HAP-1 (cell line): ENCODE measurements around the gene RBM20.
"Not testable (repeated sequence)": the region's sequence is repeated elsewhere in the genome, so short reads cannot be mapped to it uniquely, and the experiment has no call there.

Source experiments
- DNase-seq, 2 experiments: peaks; one replicate each; pipeline ENCODE4 v3.0.0-alpha.2; 2016 to 2020; ENCODE audit warnings: low spot score in 2 of 2
- H3K27me3 ChIP-seq: fragments of 250-450 bp; sonication (Bioruptor Pico); 2 replicates; pipeline ENCODE4 v1.5.1; 2020; ENCODE audit warnings: low read depth, mild to moderate bottlenecking, moderate library complexity
- H3K36me3 ChIP-seq: fragments of 250-450 bp; sonication (Bioruptor Pico); replicated peaks from 2 replicates; pipeline ENCODE4 v1.5.1; 2020; ENCODE audit warnings: mild to moderate bottlenecking
- H3K4me1 ChIP-seq: fragments of 250-450 bp; sonication (Bioruptor Pico); 2 replicates; pipeline ENCODE4 v1.5.1; 2020; ENCODE audit warnings: mild to moderate bottlenecking
- H3K4me3 ChIP-seq: fragments of 250-450 bp; sonication (Bioruptor Pico); 2 replicates; pipeline ENCODE4 v1.5.1; 2020; ENCODE audit warnings: mild to moderate bottlenecking, moderate library complexity
- H3K9me3 ChIP-seq: fragments of 250-450 bp; sonication (Bioruptor Pico); 2 replicates; pipeline ENCODE4 v1.5.1; 2020; ENCODE audit warnings: mild to moderate bottlenecking, moderate library complexity
- in situ Hi-C: fragments of 300-500 bp; cut with MboI; formaldehyde crosslinking; loops from 3 replicates; pipeline ENCODE4 v1.14.3; 2020; ENCODE audit warnings: low sequenced_read_pairs, inconsistent platforms, mixed read lengths

The RBM20 gene

GRCh38 chr10:110643653-110644597, at the start of gene RBM20:
Gene RBM20 (plus strand): TSS chr10:110644336. CDS start chr10:110644455, 119 bp downstream.
- in situ Hi-C loops: no loop called here
- H3K36me3 ChIP-seq: no peaks in the 10 kb centered on the region
- DNase-seq: peak in 1 of 2 experiments; percentile 45
- peak within 1 kb of the TSS; percentile 40 for H3K4me3 ChIP-seq
- H3K9me3 ChIP-seq: no peaks in the 10 kb centered on the region
- peaks cover 16% of the 10 kb centered on the region for H3K4me1 ChIP-seq
- peaks cover 71% of the 10 kb centered on the region for H3K27me3 ChIP-seq

GRCh38 chr10:110597476-110597875, 46.7 kb upstream of the RBM20 start:
- Histone ChIP-seq H3K27me3 (no peaks in the 10 kb centered on the region), H3K36me3 (peaks cover 63% of the 10 kb centered on the region), H3K4me3 (no peak overlapping the region), H3K9me3 (no peaks in the 10 kb centered on the region), H3K4me1 (no peaks in the 10 kb centered on the region)
- no peak for DNase-seq
- in situ Hi-C loops: no loop called here

GRCh38 chr10:110600487-110601101, 43.5 kb upstream of the RBM20 start:
- H3K27me3 ChIP-seq: no peaks in the 10 kb centered on the region
- peaks cover 70% of the 10 kb centered on the region for H3K36me3 ChIP-seq
- peak; percentile 54 to 68 for DNase-seq

GRCh38 chr10:110601581-110601980, 42.6 kb upstream of the RBM20 start:
- H3K4me3 ChIP-seq: no peak overlapping the region
- no peaks in the 10 kb centered on the region for H3K9me3 ChIP-seq
- H3K4me1 ChIP-seq: no peaks in the 10 kb centered on the region
- H3K36me3 ChIP-seq: peaks cover 72% of the 10 kb centered on the region
- in situ Hi-C loops: loop anchor here (25.0 kb wide), 1 partner anchor 286 kb away; no protein-coding TSS in a partner anchor
- H3K27me3 ChIP-seq: no peaks in the 10 kb centered on the region
- no peak for DNase-seq

More at GRCh38 chr10:110600487-110601101, 43.5 kb upstream of the RBM20 start:
- in situ Hi-C loops: loop anchor here (25.0 kb wide), 1 partner anchor 287 kb away; no protein-coding TSS in a partner anchor
- no peak overlapping the region for H3K4me3 ChIP-seq
- no peaks in the 10 kb centered on the region for H3K4me1 ChIP-seq
- no peaks in the 10 kb centered on the region for H3K9me3 ChIP-seq

- in situ Hi-C loops: loop anchor here (25.0 kb wide), 1 partner anchor 279 kb away; no protein-coding TSS in a partner anchor
- no peak overlapping the region for H3K4me3 ChIP-seq
- DNase-seq: no peak
- H3K9me3 ChIP-seq: no peaks in the 10 kb centered on the region
- H3K4me1 ChIP-seq: peaks cover 7% of the 10 kb centered on the region; the same call in 1 of the 2 replicates
- H3K36me3 ChIP-seq: peaks cover 28% of the 10 kb centered on the region
- no peaks in the 10 kb centered on the region for H3K27me3 ChIP-seq
These were observed 36.0 kb upstream of the RBM20 start for GRCh38 chr10:110608087-110608486.

GRCh38 chr10:110609605-110610004, 34.5 kb upstream of the RBM20 start:
- peaks cover 7% of the 10 kb centered on the region; the same call in 1 of the 2 replicates for H3K4me1 ChIP-seq
- H3K27me3 ChIP-seq: peaks cover 4% of the 10 kb centered on the region; the same call in 1 of the 2 replicates
- no peaks in the 10 kb centered on the region for H3K9me3 ChIP-seq
- no peak overlapping the region for H3K4me3 ChIP-seq
- DNase-seq: no peak
- peaks cover 14% of the 10 kb centered on the region for H3K36me3 ChIP-seq
- in situ Hi-C loops: loop anchor here (25.0 kb wide), 1 partner anchor 278 kb away; no protein-coding TSS in a partner anchor

- peaks cover 8% of the 10 kb centered on the region; the same call in 1 of the 2 replicates for H3K27me3 ChIP-seq
- peak; percentile 70 to 73 for DNase-seq
- H3K4me1 ChIP-seq: peaks cover 7% of the 10 kb centered on the region; the same call in 1 of the 2 replicates
- in situ Hi-C loops: loop anchor here (25.0 kb wide), 1 partner anchor 277 kb away; no protein-coding TSS in a partner anchor
- H3K36me3 ChIP-seq: peaks cover 8% of the 10 kb centered on the region
- H3K4me3 ChIP-seq: no peak overlapping the region
- H3K9me3 ChIP-seq: no peaks in the 10 kb centered on the region
These were observed 33.8 kb upstream of the RBM20 start for GRCh38 chr10:110610308-110610774.

- H3K36me3 ChIP-seq: not testable (repeated sequence)
These were observed 33.4 kb upstream of the RBM20 start for GRCh38 chr10:110610781-110611180.

DNA sequence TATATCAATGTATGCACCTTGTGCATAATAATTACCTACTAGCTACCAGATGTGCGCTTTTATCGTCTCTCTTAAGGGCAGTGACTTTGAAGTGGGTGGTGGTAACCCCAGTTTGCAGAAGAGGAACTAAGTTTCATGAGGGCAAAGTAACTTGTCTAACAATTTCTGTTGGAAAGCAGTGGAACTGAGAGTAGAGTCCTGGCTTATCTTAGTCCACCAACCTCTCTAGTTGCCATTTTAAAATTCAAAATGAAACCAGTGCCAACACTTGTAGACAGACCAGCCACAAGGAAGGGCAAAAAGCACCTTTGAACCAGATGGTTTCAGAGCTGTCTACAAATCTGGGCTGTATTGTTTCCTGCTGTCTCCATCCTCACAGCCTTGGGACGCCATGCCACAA, 32.0 kb upstream of the RBM20 start:
- no peaks in the 10 kb centered on the region for H3K9me3 ChIP-seq
- in situ Hi-C loops: loop anchor here (25.0 kb wide), 1 partner anchor 275 kb away; no protein-coding TSS in a partner anchor
- no peak overlapping the region for H3K4me3 ChIP-seq
- H3K4me1 ChIP-seq: peaks cover 7% of the 10 kb centered on the region; the same call in 1 of the 2 replicates
- H3K36me3 ChIP-seq: no peaks in the 10 kb centered on the region
- H3K27me3 ChIP-seq: peaks cover 8% of the 10 kb centered on the region; the same call in 1 of the 2 replicates
- DNase-seq: no peak

More at GRCh38 chr10:110610781-110611180, 33.4 kb upstream of the RBM20 start:
- H3K9me3 ChIP-seq, H3K4me1 ChIP-seq, DNase-seq, H3K27me3 ChIP-seq, H3K4me3 ChIP-seq: not testable (repeated sequence)
- in situ Hi-C loops: loop anchor here (25.0 kb wide), 1 partner anchor 277 kb away; no protein-coding TSS in a partner anchor

DNA sequence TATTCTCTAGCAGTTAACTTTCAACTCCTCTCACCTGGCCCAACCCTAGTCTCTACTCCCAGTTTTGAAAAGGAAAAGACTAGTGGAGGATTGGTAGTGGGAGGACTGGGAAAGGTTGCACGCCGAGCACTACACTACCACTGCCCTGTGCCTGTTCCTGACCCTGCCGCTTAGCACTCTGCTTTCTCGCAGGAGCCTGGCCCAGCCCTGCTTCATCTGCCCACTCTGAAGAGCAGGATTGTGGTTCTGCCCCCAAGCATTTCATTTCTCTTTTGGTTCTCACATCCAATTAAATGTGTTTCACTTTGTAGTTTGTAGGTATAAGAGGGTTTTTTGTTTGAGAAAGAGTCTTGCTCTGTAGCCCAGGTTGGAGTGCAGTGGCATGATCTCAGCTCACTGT, 31.5 kb upstream of the RBM20 start:
- Histone ChIP-seq H3K9me3 (no peaks in the 10 kb centered on the region), H3K27me3 (peaks cover 8% of the 10 kb centered on the region; the same call in 1 of the 2 replicates), H3K4me1 (peaks cover 7% of the 10 kb centered on the region; the same call in 1 of the 2 replicates), H3K36me3 (no peaks in the 10 kb centered on the region), H3K4me3 (no peak overlapping the region)
- in situ Hi-C loops: loop anchor here (25.0 kb wide), 1 partner anchor 275 kb away; no protein-coding TSS in a partner anchor
- no peak for DNase-seq

DNA sequence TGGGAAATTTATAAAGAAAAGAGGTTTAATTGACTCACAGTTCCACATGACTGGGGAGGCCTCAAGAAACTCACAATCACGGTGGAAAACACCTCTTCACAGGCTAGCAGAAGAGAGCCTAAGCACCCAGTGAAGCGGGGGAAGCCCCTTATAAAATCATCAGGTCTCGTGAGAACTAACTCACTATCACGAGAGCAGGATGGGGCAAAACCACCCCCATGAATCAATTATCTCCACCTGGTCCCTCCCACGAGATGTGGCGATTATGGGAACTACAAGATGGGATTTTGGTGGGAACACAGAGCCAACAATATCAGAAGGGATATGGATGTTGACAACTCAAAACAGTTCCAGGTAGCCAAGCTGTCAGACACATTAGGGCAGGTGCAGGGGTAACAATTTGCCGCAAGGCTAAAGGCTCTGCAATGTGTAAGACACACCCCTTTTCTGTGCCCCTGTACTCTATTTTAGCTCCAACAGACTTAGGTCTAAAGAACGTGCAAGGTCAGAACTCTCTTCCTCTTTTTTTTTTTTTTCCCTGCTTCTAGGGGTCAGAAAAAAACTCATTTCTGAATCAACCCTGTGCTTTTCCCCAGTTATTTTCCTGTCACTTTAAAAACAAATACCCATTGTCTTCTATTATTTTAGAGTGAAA, 30.7 kb upstream of the RBM20 start:
- H3K4me3 ChIP-seq: no peak overlapping the region
- no peak for DNase-seq
- H3K4me1 ChIP-seq: peaks cover 7% of the 10 kb centered on the region; the same call in 1 of the 2 replicates
- no peaks in the 10 kb centered on the region for H3K36me3 ChIP-seq
- no peaks in the 10 kb centered on the region for H3K9me3 ChIP-seq
- peaks cover 8% of the 10 kb centered on the region; the same call in 1 of the 2 replicates for H3K27me3 ChIP-seq
- in situ Hi-C loops: loop anchor here (25.0 kb wide), 1 partner anchor 274 kb away; no protein-coding TSS in a partner anchor

DNA sequence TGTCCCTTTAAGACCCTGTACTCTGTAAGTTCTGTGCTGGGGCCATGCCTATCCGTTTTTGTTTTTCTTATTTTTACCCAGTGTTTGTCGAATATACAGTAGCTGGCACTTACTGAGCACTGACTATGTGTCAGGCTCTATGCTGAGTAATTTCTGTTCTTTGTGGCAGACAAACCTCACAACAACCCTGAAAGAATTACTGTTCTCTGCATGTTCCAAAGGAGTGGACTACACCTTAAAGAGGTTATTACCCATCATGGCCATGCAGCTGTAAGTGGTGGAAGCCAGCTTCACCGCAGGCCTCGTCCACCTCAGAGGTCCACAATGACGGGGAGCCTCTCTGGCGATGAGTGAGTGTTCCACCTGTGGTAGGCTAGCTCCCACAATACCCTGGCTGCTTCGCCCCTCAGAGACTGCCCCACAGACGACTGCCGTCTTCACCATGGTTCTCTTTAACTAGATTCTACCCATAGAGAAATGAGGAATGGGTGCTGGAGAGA, 30.1 kb upstream of the RBM20 start:
- H3K27me3 ChIP-seq: peaks cover 9% of the 10 kb centered on the region; the same call in 1 of the 2 replicates
- H3K36me3 ChIP-seq: no peaks in the 10 kb centered on the region
- no peaks in the 10 kb centered on the region for H3K9me3 ChIP-seq
- DNase-seq: no peak
- H3K4me1 ChIP-seq: peaks cover 7% of the 10 kb centered on the region; the same call in 1 of the 2 replicates
- H3K4me3 ChIP-seq: no peak overlapping the region
- in situ Hi-C loops: loop anchor here (25.0 kb wide), 1 partner anchor 273 kb away; no protein-coding TSS in a partner anchor
